GM12878 (cell line): ENCODE data around the gene REEP3. TPM values are rescaled to one million over a fixed set of nuclear protein-coding genes. Genes with fewer than 3 reads are reported as not detected.

ENCODE experiments used
- ATAC-seq: fragments of 200-7000 bp; cut with Tn5 transposase; 3 replicates; pipeline ENCODE4 v1.9.1; 2020; ENCODE audit warnings: mild to moderate bottlenecking, moderate library complexity
- BruUV-seq: library from RNA; stranded (reverse); fragments of 400-500 nt; replicated peaks from 2 replicates; lab custom pipeline; 2021; lab: Mats Ljungman, UMichigan
- CTCF ChIA-PET: fragments of 300-600 bp; sonication (Branson Sonifier 250); formaldehyde crosslinking; extraction: SDS; loops from one replicate; lab custom pipeline; 2021; ENCODE audit warnings: inconsistent platforms; lab: Yijun Ruan, JAX
- POLR2A ChIA-PET: fragments of 350-600 bp; formaldehyde crosslinking; extraction: SDS; loops from one replicate; lab custom pipeline; 2021; ENCODE audit warnings: inconsistent platforms; lab: Charles Lee
- RAD21 ChIA-PET: fragments of 300-600 bp; sonication (Branson Sonifier 250); formaldehyde crosslinking; loops from one replicate; lab custom pipeline; 2023; ENCODE audit warnings: antibody characterized with exemption; ENCODE audit not compliant: unreplicated experiment; lab: Charles Lee
- SMC1A ChIA-PET: fragments of 300-600 bp; sonication (Branson Sonifier 250); formaldehyde crosslinking; loops from one replicate; lab custom pipeline; 2023; ENCODE audit not compliant: unreplicated experiment, uncharacterized antibody; lab: Charles Lee
- DNase-seq: peaks from one replicate; pipeline ENCODE4 v3.0.0-alpha.2; 2011; ENCODE audit warnings: low read depth, low spot score
- FAIRE-seq: peaks from 3 replicates; lab custom pipeline; 2011; peaks lifted over from hg19 to GRCh38; lab: Jason Lieb, UNC
- H2AFZ ChIP-seq: 2 replicates; pipeline ENCODE4 v1.6.0; 2011; ENCODE audit warnings: low read depth, low read length, control low read depth; ENCODE audit not compliant: control insufficient read depth
- H3K27ac ChIP-seq: 2 replicates; pipeline ENCODE4 v1.5.1; 2011; ENCODE audit warnings: control low read depth; ENCODE audit not compliant: control insufficient read depth, insufficient read depth
- H3K27me3 ChIP-seq, 2 experiments: replicated peaks in 1 of 2; 2 replicates each; pipeline versions ENCODE4 v1.6.0 to v1.6.1; 2011; ENCODE audit warnings: low read length in 1 of 2; ENCODE audit not compliant: control insufficient read depth in 2 of 2, insufficient read depth in 2 of 2
- H3K36me3 ChIP-seq, 2 experiments: 2 replicates each; pipeline ENCODE4 v1.5.1; 2011; ENCODE audit warnings: low read length in 1 of 2; ENCODE audit not compliant: control insufficient read depth in 2 of 2, insufficient read depth in 2 of 2
- H3K4me1 ChIP-seq: 2 replicates; pipeline ENCODE4 v1.6.1; 2011; ENCODE audit warnings: mild to moderate bottlenecking, low read length, moderate library complexity, mixed read lengths; ENCODE audit not compliant: control insufficient read depth, insufficient read depth
- H3K4me2 ChIP-seq: 2 replicates; pipeline ENCODE4 v1.6.0; 2011; ENCODE audit warnings: control low read depth; ENCODE audit not compliant: control insufficient read depth, insufficient read depth
- H3K4me3 ChIP-seq: fragments of 200-600 bp; sonication (generic); 2 replicates; pipeline ENCODE4 v1.5.1; 2016
- H3K79me2 ChIP-seq: 2 replicates; pipeline ENCODE4 v1.6.0; 2011; ENCODE audit warnings: low read length; ENCODE audit not compliant: control insufficient read depth, insufficient read depth
- H3K9ac ChIP-seq: 2 replicates; pipeline ENCODE4 v1.8.0; 2011; ENCODE audit warnings: low read length, control low read depth, mixed read lengths; ENCODE audit not compliant: control insufficient read depth, insufficient read depth
- H3K9me3 ChIP-seq: replicated peaks from 3 replicates; pipeline ENCODE4 v1.5.1; 2011; ENCODE audit warnings: mild to moderate bottlenecking, low read length; ENCODE audit not compliant: control insufficient read depth, insufficient read depth
- H4K20me1 ChIP-seq: 2 replicates; pipeline ENCODE4 v1.6.0; 2011; ENCODE audit not compliant: control insufficient read depth, insufficient read depth
- ATF7 ChIP-seq: fragments of 450-650 bp; IDR thresholded peaks from 2 replicates; pipeline ENCODE4 v1.6.1; 2016; ENCODE audit warnings: low read depth, mild to moderate bottlenecking
- CEBPB ChIP-seq, 2 experiments: fragments of 150-350 bp in 1 of 2; IDR thresholded peaks; 2 replicates each; pipeline ENCODE4 v1.6.1; 2012 to 2014; ENCODE audit warnings: low read depth in 2 of 2, low read length in 2 of 2, borderline replicate concordance in 1 of 2, inconsistent platforms in 1 of 2
- EGR1 ChIP-seq, 2 experiments: IDR thresholded peaks; 1 replicate in 1 of 2; 2 replicates in 1 of 2; pipeline ENCODE4 v1.6.1; 2011 to 2012; ENCODE audit warnings: low read depth in 2 of 2, low read length in 2 of 2, borderline replicate concordance in 1 of 2, mild to moderate bottlenecking in 1 of 2, moderate library complexity in 1 of 2
- EP300 ChIP-seq, 2 experiments: fragments of 150-350 bp in 1 of 2; IDR thresholded peaks; 2 replicates each; pipeline ENCODE4 v1.6.1; 2011 to 2012; ENCODE audit warnings: low read depth in 2 of 2, low read length in 2 of 2, borderline replicate concordance in 1 of 2, improper control_type of control experiment in 1 of 2, inconsistent platforms in 1 of 2; ENCODE audit not compliant: control insufficient read depth in 1 of 2
- HDAC2 ChIP-seq: fragments of 200-600 bp; sonication (generic); IDR thresholded peaks from 2 replicates; pipeline ENCODE4 v1.6.1; 2017
- MTA2 ChIP-seq: fragments of 450-650 bp; IDR thresholded peaks from 2 replicates; pipeline ENCODE4 v1.6.1; 2016; ENCODE audit warnings: low read depth, mild to moderate bottlenecking, moderate library complexity
- NR2C1 ChIP-seq: fragments of 450-650 bp; IDR thresholded peaks from 2 replicates; pipeline ENCODE4 v1.6.1; 2017; ENCODE audit warnings: antibody characterized with exemption, mild to moderate bottlenecking, moderate library complexity
- NR2F1 ChIP-seq: fragments of 450-650 bp; conservative IDR thresholded peaks from 2 replicates; pipeline ENCODE4 v1.6.1; 2017; ENCODE audit warnings: mild to moderate bottlenecking
- PAX8 ChIP-seq: fragments of 450-650 bp; IDR thresholded peaks from 2 replicates; pipeline ENCODE4 v1.6.1; 2017; ENCODE audit warnings: mild to moderate bottlenecking, moderate library complexity
- SIN3A ChIP-seq: IDR thresholded peaks from 2 replicates; pipeline ENCODE4 v1.6.1; 2012; ENCODE audit warnings: low read depth, low read length, improper control_type of control experiment
- SPI1 ChIP-seq: IDR thresholded peaks from 2 replicates; pipeline ENCODE4 v1.6.1; 2011; ENCODE audit warnings: low read depth, mild to moderate bottlenecking, low read length, moderate library complexity, borderline replicate concordance; ENCODE audit not compliant: insufficient read depth
- WGBS: methylation state at CpG from one replicate; pipeline ENCODE4 v1.1.6; 2016; ENCODE audit warnings: low lambda C conversion rate; ENCODE audit not compliant: insufficient replicate concordance, insufficient coverage; ENCODE audit errors: missing lambda C conversion rate; 5-methylcytosine and 5-hydroxymethylcytosine counted together
- in situ Hi-C: fragments of 300-500 bp; cut with MboI; formaldehyde crosslinking; loops from 9 replicates; pipeline ENCODE4 v1.14.3; 2018; ENCODE audit warnings: mixed read lengths
- intact Hi-C: fragments of 100-400 bp; cut with micrococcal nuclease; formaldehyde crosslinking; loops from one replicate; pipeline ENCODE4 v1.14.2; 2022; ENCODE audit not compliant: unreplicated experiment
- polyA plus RNA-seq, 11 experiments: library from polyadenylated mRNA; depleted of rRNA in 4 of 11; unstranded in 6 of 11; stranded (reverse) in 5 of 11; fragments of >200 nt; fragmentation: Nextera tagmentation in 4 of 11; fragmentation: Illumina TruSeq in 1 of 11; extraction: Ambion mirVana in 4 of 11; extraction: Trizol in 1 of 11; gene quantifications; 1 replicate in 1 of 11; 2 replicates in 10 of 11; pipeline versions ENCODE4 v1.2.1 to v1.2.3, GENCODE V29; 2011 to 2016; ENCODE audit warnings: inconsistent platforms in 2 of 11, missing spikeins in 2 of 11, low read depth in 1 of 11
- total RNA-seq, 4 experiments: library from RNA; depleted of rRNA in 3 of 4; stranded (reverse); fragments of >200 nt in 3 of 4; fragmentation: Illumina TruSeq in 1 of 4; extraction: Trizol in 1 of 4; gene quantifications; 2 replicates each; pipeline versions ENCODE4 v1.2.1 to v1.2.3, GENCODE V29; 2013 to 2021
- TF ChIP-seq, protein P1 (sequence below): fragments of 150-350 bp; IDR thresholded peaks from 2 replicates; pipeline ENCODE4 v1.6.1; 2014; ENCODE audit warnings: mild to moderate bottlenecking, low read depth, low read length
- TF ChIP-seq, protein P2 (sequence below): fragments of 450-650 bp; IDR thresholded peaks from 2 replicates; pipeline ENCODE4 v1.6.1; 2018; ENCODE audit warnings: borderline replicate concordance, mild to moderate bottlenecking; ENCODE audit not compliant: partially characterized antibody
- TF ChIP-seq, protein P3 (sequence below), 3 experiments: IDR thresholded peaks in 2 of 3; conservative IDR thresholded peaks in 1 of 3; 2 replicates each; pipeline ENCODE4 v1.5.1; 2011; ENCODE audit warnings: low read depth in 3 of 3, low read length in 3 of 3, mild to moderate bottlenecking in 3 of 3, control low read depth in 2 of 3, moderate library complexity in 2 of 3, inconsistent platforms in 1 of 3, mixed read lengths in 1 of 3; ENCODE audit not compliant: control insufficient read depth in 2 of 3, insufficient read depth in 1 of 3; ENCODE audit errors: extremely low read depth in 1 of 3
- TF ChIP-seq, protein P4 (sequence below): fragments of 450-650 bp; IDR thresholded peaks from 2 replicates; pipeline ENCODE4 v1.6.1; 2017; ENCODE audit warnings: mild to moderate bottlenecking

The REEP3 gene
- total and polyA plus RNA-seq, 10 of the 15 experiments (the other 5 are each of a cell fraction or from before 2014, with no cell fraction given): 4.9 to 25.9 (median 16.2) TPM

DNA sequence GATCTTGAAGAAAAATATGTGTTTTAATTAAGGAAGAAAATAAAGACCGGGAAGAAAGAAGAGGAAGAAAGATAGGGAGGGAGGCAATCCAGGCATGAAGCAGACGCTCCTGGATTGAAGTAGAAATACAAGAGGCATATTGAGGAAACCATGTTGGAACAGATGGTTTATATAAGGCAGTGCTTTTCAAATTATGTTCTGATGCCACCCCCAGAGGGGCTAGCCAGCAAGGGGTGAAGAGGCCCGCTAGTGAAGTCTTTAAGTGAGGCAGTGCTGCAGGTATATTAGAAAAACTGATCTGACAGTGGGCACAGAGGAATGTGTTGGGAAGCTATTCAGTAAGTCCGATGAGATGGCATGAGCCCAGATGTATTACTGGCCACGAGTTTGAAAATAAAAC is 40.1 kb downstream of the REEP3 start:
- Histone ChIP-seq H3K27me3 (no peaks in the 10 kb centered on the region), H3K27ac (no peak overlapping the region), H3K9me3 (no peaks in the 10 kb centered on the region), H3K4me2 (no peak overlapping the region), H3K9ac (no peak overlapping the region), H3K4me1 (no peaks in the 10 kb centered on the region), H3K36me3 (no peaks in the 10 kb centered on the region), H4K20me1 (no peaks in the 10 kb centered on the region), H2AFZ (no peak overlapping the region), H3K4me3 (no peak overlapping the region), H3K79me2 (no peaks in the 10 kb centered on the region)
- BruUV-seq: no TSS peak
- WGBS: 55% methylated on average over 5 of the region's 5 CpGs
- FAIRE-seq (no peak), DNase-seq (no peak), ATAC-seq (no peak)
- CTCF ChIA-PET: interaction anchor here (0.7 to 0.9 kb wide), 3 partner anchors 14 to 403 kb away, joined by 3 read pairs; no protein-coding TSS in a partner anchor
- intact Hi-C loops (no loop called here), in situ Hi-C loops (no loop called here)
- TF ChIP-seq NR2F1 (no peak), SPI1 (no peak), PAX8 (no peak), NR2C1 (no peak), CEBPB (IDR thresholded peaks at IDR 0.05; ENCODE audit: borderline replicate concordance in 1 of 2, low read depth in 2 of 2, low read length in 2 of 2) (no peak), MTA2 (no peak), ATF7 (no peak), EP300 (IDR thresholded peaks at IDR 0.05; ENCODE audit: borderline replicate concordance in 1 of 2, control insufficient read depth in 1 of 2, low read depth in 2 of 2, low read length in 2 of 2) (no peak), HDAC2 (no peak), EGR1 (IDR thresholded peaks at IDR 0.05; ENCODE audit: borderline replicate concordance in 1 of 2, low read depth in 2 of 2, low read length in 2 of 2) (no peak), SIN3A (no peak)
- TF ChIP-seq, protein P1, sequence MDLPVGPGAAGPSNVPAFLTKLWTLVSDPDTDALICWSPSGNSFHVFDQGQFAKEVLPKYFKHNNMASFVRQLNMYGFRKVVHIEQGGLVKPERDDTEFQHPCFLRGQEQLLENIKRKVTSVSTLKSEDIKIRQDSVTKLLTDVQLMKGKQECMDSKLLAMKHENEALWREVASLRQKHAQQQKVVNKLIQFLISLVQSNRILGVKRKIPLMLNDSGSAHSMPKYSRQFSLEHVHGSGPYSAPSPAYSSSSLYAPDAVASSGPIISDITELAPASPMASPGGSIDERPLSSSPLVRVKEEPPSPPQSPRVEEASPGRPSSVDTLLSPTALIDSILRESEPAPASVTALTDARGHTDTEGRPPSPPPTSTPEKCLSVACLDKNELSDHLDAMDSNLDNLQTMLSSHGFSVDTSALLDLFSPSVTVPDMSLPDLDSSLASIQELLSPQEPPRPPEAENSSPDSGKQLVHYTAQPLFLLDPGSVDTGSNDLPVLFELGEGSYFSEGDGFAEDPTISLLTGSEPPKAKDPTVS: no peak
- TF ChIP-seq, protein P2, sequence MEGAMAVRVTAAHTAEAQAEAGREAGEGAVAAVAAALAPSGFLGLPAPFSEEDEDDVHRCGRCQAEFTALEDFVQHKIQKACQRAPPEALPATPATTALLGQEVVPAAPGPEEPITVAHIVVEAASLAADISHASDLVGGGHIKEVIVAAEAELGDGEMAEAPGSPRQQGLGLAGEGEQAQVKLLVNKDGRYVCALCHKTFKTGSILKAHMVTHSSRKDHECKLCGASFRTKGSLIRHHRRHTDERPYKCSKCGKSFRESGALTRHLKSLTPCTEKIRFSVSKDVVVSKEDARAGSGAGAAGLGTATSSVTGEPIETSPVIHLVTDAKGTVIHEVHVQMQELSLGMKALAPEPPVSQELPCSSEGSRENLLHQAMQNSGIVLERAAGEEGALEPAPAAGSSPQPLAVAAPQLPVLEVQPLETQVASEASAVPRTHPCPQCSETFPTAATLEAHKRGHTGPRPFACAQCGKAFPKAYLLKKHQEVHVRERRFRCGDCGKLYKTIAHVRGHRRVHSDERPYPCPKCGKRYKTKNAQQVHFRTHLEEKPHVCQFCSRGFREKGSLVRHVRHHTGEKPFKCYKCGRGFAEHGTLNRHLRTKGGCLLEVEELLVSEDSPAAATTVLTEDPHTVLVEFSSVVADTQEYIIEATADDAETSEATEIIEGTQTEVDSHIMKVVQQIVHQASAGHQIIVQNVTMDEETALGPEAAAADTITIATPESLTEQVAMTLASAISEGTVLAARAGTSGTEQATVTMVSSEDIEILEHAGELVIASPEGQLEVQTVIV: no peak
- TF ChIP-seq, protein P3, sequence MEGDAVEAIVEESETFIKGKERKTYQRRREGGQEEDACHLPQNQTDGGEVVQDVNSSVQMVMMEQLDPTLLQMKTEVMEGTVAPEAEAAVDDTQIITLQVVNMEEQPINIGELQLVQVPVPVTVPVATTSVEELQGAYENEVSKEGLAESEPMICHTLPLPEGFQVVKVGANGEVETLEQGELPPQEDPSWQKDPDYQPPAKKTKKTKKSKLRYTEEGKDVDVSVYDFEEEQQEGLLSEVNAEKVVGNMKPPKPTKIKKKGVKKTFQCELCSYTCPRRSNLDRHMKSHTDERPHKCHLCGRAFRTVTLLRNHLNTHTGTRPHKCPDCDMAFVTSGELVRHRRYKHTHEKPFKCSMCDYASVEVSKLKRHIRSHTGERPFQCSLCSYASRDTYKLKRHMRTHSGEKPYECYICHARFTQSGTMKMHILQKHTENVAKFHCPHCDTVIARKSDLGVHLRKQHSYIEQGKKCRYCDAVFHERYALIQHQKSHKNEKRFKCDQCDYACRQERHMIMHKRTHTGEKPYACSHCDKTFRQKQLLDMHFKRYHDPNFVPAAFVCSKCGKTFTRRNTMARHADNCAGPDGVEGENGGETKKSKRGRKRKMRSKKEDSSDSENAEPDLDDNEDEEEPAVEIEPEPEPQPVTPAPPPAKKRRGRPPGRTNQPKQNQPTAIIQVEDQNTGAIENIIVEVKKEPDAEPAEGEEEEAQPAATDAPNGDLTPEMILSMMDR (IDR thresholded peaks at IDR 0.05 in 2 of 3, conservative IDR thresholded peaks at IDR 0.05 in 1 of 3; ENCODE audit: control insufficient read depth in 2 of 3, extremely low read depth in 1 of 3, insufficient read depth in 1 of 3, low read depth in 3 of 3, low read length in 3 of 3): no peak
- TF ChIP-seq, protein P4, sequence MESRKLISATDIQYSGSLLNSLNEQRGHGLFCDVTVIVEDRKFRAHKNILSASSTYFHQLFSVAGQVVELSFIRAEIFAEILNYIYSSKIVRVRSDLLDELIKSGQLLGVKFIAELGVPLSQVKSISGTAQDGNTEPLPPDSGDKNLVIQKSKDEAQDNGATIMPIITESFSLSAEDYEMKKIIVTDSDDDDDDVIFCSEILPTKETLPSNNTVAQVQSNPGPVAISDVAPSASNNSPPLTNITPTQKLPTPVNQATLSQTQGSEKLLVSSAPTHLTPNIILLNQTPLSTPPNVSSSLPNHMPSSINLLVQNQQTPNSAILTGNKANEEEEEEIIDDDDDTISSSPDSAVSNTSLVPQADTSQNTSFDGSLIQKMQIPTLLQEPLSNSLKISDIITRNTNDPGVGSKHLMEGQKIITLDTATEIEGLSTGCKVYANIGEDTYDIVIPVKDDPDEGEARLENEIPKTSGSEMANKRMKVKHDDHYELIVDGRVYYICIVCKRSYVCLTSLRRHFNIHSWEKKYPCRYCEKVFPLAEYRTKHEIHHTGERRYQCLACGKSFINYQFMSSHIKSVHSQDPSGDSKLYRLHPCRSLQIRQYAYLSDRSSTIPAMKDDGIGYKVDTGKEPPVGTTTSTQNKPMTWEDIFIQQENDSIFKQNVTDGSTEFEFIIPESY: no peak
- RAD21 ChIA-PET: interaction anchor here (0.7 kb wide), 1 partner anchor 304 kb away, joined by 4 read pairs; no protein-coding TSS in a partner anchor
- SMC1A ChIA-PET: interaction anchor here (0.6 kb wide), 2 partner anchors 151 to 275 kb away, joined by 3 read pairs; no protein-coding TSS in a partner anchor
- POLR2A ChIA-PET: no interaction called here
